HCT116 (cell line): Measurements from ENCODE around the gene BDKRB1. TPM values are rescaled to one million over a fixed set of nuclear protein-coding genes. Genes with fewer than 3 reads are reported as not detected.

Experiments used
- ATAC-seq: fragments of 200-7000 bp; cut with Tn5 transposase; 2 replicates; pipeline ENCODE4 v1.9.1; 2020; ENCODE audit warnings: mild to moderate bottlenecking, moderate library complexity
- BruUV-seq: library from RNA; stranded (reverse); fragments of 400-500 nt; replicated peaks from 2 replicates; lab custom pipeline; 2021; lab: Mats Ljungman, UMichigan
- CTCF ChIA-PET: fragments of 300-600 bp; sonication (Branson Sonifier 250); formaldehyde crosslinking; loops from one replicate; lab custom pipeline; 2021; ENCODE audit warnings: antibody characterized with exemption; lab: Charles Lee
- POLR2A ChIA-PET: fragments of 300-600, 350-600 bp; sonication (Branson Sonifier 250); formaldehyde crosslinking; loops from one replicate; lab custom pipeline; 2021; ENCODE audit warnings: antibody characterized with exemption; lab: Charles Lee
- RAD21 ChIA-PET, 2 experiments: fragments of 300-600 bp; sonication (Branson Sonifier 250); formaldehyde crosslinking; loops; one replicate each; lab custom pipeline; 2023; ENCODE audit warnings: low total read pairs in 2 of 2; ENCODE audit not compliant: uncharacterized antibody in 2 of 2, unreplicated experiment in 2 of 2, low non-redundant PET in 1 of 2; lab: Charles Lee
- DNase-seq: peaks from one replicate; pipeline ENCODE4 v3.0.0-alpha.2; 2010; ENCODE audit warnings: low read depth, low spot score
- H2AFZ ChIP-seq: fragments of 200-600 bp; shearing (Covaris generic), sonication (generic); 2 replicates; pipeline ENCODE4 v1.6.1; 2017; ENCODE audit warnings: low read depth, mixed run types, mixed read lengths, antibody characterized with exemption, low read length; ENCODE audit not compliant: poor library complexity, severe bottlenecking
- H3K27ac ChIP-seq: 2 replicates; pipeline ENCODE4 v1.5.1; 2012; ENCODE audit warnings: low read depth, low read length
- H3K27me3 ChIP-seq: fragments of 200-600 bp; sonication (generic); 2 replicates; pipeline ENCODE4 v1.6.1; 2016; ENCODE audit warnings: mixed run types, low read length, mixed read lengths; ENCODE audit not compliant: insufficient read depth
- H3K36me3 ChIP-seq, 2 experiments: fragments of 200-500 bp in 1 of 2; fragments of 200-600 bp in 1 of 2; sonication (Bioruptor generic) in 1 of 2; sonication (generic) in 1 of 2; 2 replicates each; pipeline versions ENCODE4 v1.5.1 to v1.6.1; 2014 to 2016; ENCODE audit warnings: low read length in 2 of 2, inconsistent platforms in 1 of 2, mixed read lengths in 1 of 2, mixed run types in 1 of 2; ENCODE audit not compliant: insufficient read depth in 2 of 2, control insufficient read depth in 1 of 2
- H3K4me1 ChIP-seq, 2 experiments: fragments of 200-600 bp in 1 of 2; sonication (generic) in 1 of 2; 2 replicates each; pipeline versions ENCODE4 v1.5.1 to v1.6.1; 2012 to 2017; ENCODE audit warnings: low read length in 2 of 2, inconsistent platforms in 1 of 2, mild to moderate bottlenecking in 1 of 2, mixed read lengths in 1 of 2, mixed run types in 1 of 2, moderate library complexity in 1 of 2; ENCODE audit not compliant: insufficient read depth in 2 of 2, control insufficient read depth in 1 of 2
- H3K4me2 ChIP-seq: fragments of 200-600 bp; sonication (generic); 2 replicates; pipeline ENCODE4 v1.6.1; 2017; ENCODE audit warnings: mixed run types, low read length, mixed read lengths
- H3K4me3 ChIP-seq, 2 experiments: fragments of 200-600 bp in 1 of 2; sonication (generic) in 1 of 2; replicated peaks in 1 of 2; 2 replicates each; pipeline ENCODE4 v1.5.1; 2011 to 2016; ENCODE audit warnings: low read length in 2 of 2, control low read depth in 1 of 2, low read depth in 1 of 2, mild to moderate bottlenecking in 1 of 2, mixed read lengths in 1 of 2, mixed run types in 1 of 2
- H3K79me2 ChIP-seq: fragments of 200-600 bp; sonication (generic); 2 replicates; pipeline ENCODE4 v1.6.1; 2017; ENCODE audit warnings: mild to moderate bottlenecking, mixed run types, low read length, moderate library complexity, mixed read lengths; ENCODE audit not compliant: insufficient read depth
- H3K9ac ChIP-seq: fragments of 200-600 bp; sonication (generic); 2 replicates; pipeline ENCODE4 v1.6.1; 2016; ENCODE audit warnings: low read length, mixed read lengths
- H3K9me2 ChIP-seq: fragments of 200-600 bp; sonication (generic), shearing (Covaris generic); 2 replicates; pipeline ENCODE4 v1.6.1; 2017; ENCODE audit warnings: mixed run types, mild to moderate bottlenecking, moderate library complexity; ENCODE audit not compliant: insufficient read depth
- H3K9me3 ChIP-seq, 2 experiments: fragments of 200-500 bp in 1 of 2; fragments of 200-600 bp in 1 of 2; sonication (Bioruptor generic) in 1 of 2; sonication (generic) in 1 of 2; 2 replicates each; pipeline ENCODE4 v1.6.1; 2014 to 2017; ENCODE audit warnings: low read length in 2 of 2, mixed read lengths in 2 of 2, inconsistent platforms in 1 of 2, low read depth in 1 of 2, mild to moderate bottlenecking in 1 of 2, mixed run types in 1 of 2, moderate library complexity in 1 of 2; ENCODE audit not compliant: control insufficient read depth in 1 of 2, insufficient read depth in 1 of 2
- H4K20me1 ChIP-seq: fragments of 200-600 bp; sonication (generic), shearing (Covaris generic); 2 replicates; pipeline ENCODE4 v1.6.1; 2017; ENCODE audit warnings: mixed run types, mild to moderate bottlenecking, moderate library complexity; ENCODE audit not compliant: insufficient read depth
- CEBPB ChIP-seq: IDR thresholded peaks from 2 replicates; pipeline ENCODE4 v1.6.1; 2012; ENCODE audit warnings: low read depth
- EGR1 ChIP-seq: IDR thresholded peaks from 2 replicates; pipeline ENCODE4 v1.6.1; 2012; ENCODE audit warnings: low read depth
- ELF1 ChIP-seq: IDR thresholded peaks from 2 replicates; pipeline ENCODE4 v1.6.1; 2012; ENCODE audit warnings: low read depth, borderline replicate concordance
- EZH2 ChIP-seq: fragments of 200-600 bp; sonication (generic); IDR thresholded peaks from 2 replicates; pipeline ENCODE4 v1.6.1; 2017; ENCODE audit warnings: antibody characterized with exemption, mixed run types
- EZH2phosphoT487 ChIP-seq: fragments of 200-600 bp; IDR thresholded peaks from 2 replicates; pipeline ENCODE4 v1.6.1; 2018; ENCODE audit warnings: antibody characterized with exemption, borderline replicate concordance
- FOSL1 ChIP-seq: IDR thresholded peaks from 2 replicates; pipeline ENCODE4 v1.6.1; 2012; ENCODE audit warnings: low read depth
- JUND ChIP-seq: IDR thresholded peaks from 2 replicates; pipeline ENCODE4 v1.6.1; 2012
- POLR2A ChIP-seq: IDR thresholded peaks from 2 replicates; pipeline ENCODE4 v1.7.0; 2011; ENCODE audit warnings: borderline replicate concordance; ENCODE audit not compliant: insufficient read depth, insufficient read length; ENCODE audit errors: extremely low read depth
- POLR2AphosphoS5 ChIP-seq: IDR thresholded peaks from 2 replicates; pipeline ENCODE4 v1.6.1; 2011; ENCODE audit warnings: mild to moderate bottlenecking, low read depth, low read length, moderate library complexity
- SP1 ChIP-seq: IDR thresholded peaks from 2 replicates; pipeline ENCODE4 v1.6.1; 2012; ENCODE audit warnings: low read depth
- TCF7L2 ChIP-seq: IDR thresholded peaks from 2 replicates; pipeline ENCODE4 v1.7.0; 2011; ENCODE audit warnings: borderline replicate concordance, inconsistent platforms; ENCODE audit not compliant: insufficient read depth, insufficient read length; ENCODE audit errors: extremely low read depth
- YY1 ChIP-seq: IDR thresholded peaks from 2 replicates; pipeline ENCODE4 v1.6.1; 2011; ENCODE audit warnings: low read length, low read depth, moderate library complexity, mild to moderate bottlenecking; ENCODE audit not compliant: insufficient replicate concordance; ENCODE audit errors: extremely low read depth
- ZFX ChIP-seq: fragments of 450-650 bp; IDR thresholded peaks from 2 replicates; pipeline ENCODE4 v1.6.1; 2017
- ZNF274 ChIP-seq: fragments of 200-500 bp; sonication (Bioruptor generic); IDR thresholded peaks from 2 replicates; pipeline ENCODE4 v1.6.1; 2014; ENCODE audit warnings: mild to moderate bottlenecking, low read depth, low read length, inconsistent platforms
- intact Hi-C: fragments of 100-400 bp; cut with micrococcal nuclease; formaldehyde crosslinking; loops from 2 replicates; pipeline ENCODE4 v1.10.0; 2022
- total RNA-seq: library from RNA; stranded (reverse); gene quantifications from one replicate; pipeline ENCODE4 v1.2.1, GENCODE V29; 2021; ENCODE audit not compliant: unreplicated experiment
- TF ChIP-seq, protein P1 (sequence below), 3 experiments: fragments of 200-600 bp in 1 of 3; sonication (generic) in 1 of 3; IDR thresholded peaks in 2 of 3; conservative IDR thresholded peaks in 1 of 3; 2 replicates each; pipeline ENCODE4 v1.5.1; 2012 to 2017; ENCODE audit warnings: low read depth in 2 of 3, low read length in 2 of 3, antibody characterized with exemption in 1 of 3, borderline replicate concordance in 1 of 3, control low read depth in 1 of 3, mild to moderate bottlenecking in 1 of 3, mixed read lengths in 1 of 3, mixed run types in 1 of 3, moderate library complexity in 1 of 3; ENCODE audit not compliant: insufficient read depth in 1 of 3
- TF ChIP-seq, protein P2 (sequence below): IDR thresholded peaks from 2 replicates; pipeline ENCODE4 v1.6.1; 2011; ENCODE audit warnings: mild to moderate bottlenecking, low read length, moderate library complexity; ENCODE audit not compliant: insufficient replicate concordance; ENCODE audit errors: extremely low read depth
- TF ChIP-seq, protein P3 (sequence below): IDR thresholded peaks from 2 replicates; pipeline ENCODE4 v1.6.1; 2012

BDKRB1 gene
- total RNA-seq, 1 experiment from 2014 or later: not detected

DNA sequence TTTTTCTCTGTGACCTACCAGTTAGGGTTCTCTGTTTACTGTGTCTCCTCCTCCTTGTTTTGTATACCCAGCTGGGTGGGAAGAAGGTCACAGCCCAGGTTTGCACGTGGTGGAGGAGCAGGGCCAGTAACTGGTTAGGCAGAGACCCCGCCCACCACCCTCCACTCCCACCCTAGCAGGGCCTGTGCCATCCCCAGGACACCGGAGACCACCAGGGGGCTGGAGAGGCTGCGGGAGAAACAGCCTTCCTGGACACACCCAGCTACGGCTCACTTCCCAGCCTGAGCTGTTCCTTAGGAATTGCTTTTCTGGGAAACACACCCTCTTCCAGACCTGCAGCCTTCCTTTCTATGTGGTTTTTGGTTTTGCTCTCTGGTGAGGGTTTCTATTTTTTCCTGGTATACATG lies 30.3 kb upstream of the BDKRB1 start:
- no peaks in the 10 kb centered on the region for H3K9me3 ChIP-seq
- H3K4me2 ChIP-seq: no peak overlapping the region
- H3K27me3 ChIP-seq: no peaks in the 10 kb centered on the region
- peak; percentile 74 for ATAC-seq
- no peak overlapping the region for H3K4me3 ChIP-seq
- RAD21 ChIA-PET: no interaction called here
- intact Hi-C loops: no loop called here
- POLR2A ChIA-PET: no interaction called here
- DNase-seq: no peak
- H3K9me2 ChIP-seq: no peaks in the 10 kb centered on the region
- CTCF ChIA-PET: interaction anchor here (1.2 kb wide), 1 partner anchor 9 kb away, joined by 3 read pairs; no protein-coding TSS in a partner anchor
- no peaks in the 10 kb centered on the region for H3K36me3 ChIP-seq
- H4K20me1 ChIP-seq: no peaks in the 10 kb centered on the region
- TF ChIP-seq, protein P1, sequence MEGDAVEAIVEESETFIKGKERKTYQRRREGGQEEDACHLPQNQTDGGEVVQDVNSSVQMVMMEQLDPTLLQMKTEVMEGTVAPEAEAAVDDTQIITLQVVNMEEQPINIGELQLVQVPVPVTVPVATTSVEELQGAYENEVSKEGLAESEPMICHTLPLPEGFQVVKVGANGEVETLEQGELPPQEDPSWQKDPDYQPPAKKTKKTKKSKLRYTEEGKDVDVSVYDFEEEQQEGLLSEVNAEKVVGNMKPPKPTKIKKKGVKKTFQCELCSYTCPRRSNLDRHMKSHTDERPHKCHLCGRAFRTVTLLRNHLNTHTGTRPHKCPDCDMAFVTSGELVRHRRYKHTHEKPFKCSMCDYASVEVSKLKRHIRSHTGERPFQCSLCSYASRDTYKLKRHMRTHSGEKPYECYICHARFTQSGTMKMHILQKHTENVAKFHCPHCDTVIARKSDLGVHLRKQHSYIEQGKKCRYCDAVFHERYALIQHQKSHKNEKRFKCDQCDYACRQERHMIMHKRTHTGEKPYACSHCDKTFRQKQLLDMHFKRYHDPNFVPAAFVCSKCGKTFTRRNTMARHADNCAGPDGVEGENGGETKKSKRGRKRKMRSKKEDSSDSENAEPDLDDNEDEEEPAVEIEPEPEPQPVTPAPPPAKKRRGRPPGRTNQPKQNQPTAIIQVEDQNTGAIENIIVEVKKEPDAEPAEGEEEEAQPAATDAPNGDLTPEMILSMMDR (IDR thresholded peaks at IDR 0.05 in 2 of 3, conservative IDR thresholded peaks at IDR 0.05 in 1 of 3; ENCODE audit: borderline replicate concordance in 1 of 3, insufficient read depth in 1 of 3, low read depth in 2 of 3, low read length in 2 of 3): peak in 1 of 3 experiments; percentile 14; a peak in 1 of 6 replicates
- no peak for TF ChIP-seq ZNF274
- peaks cover 0 to 3% of the 10 kb centered on the region in 2 experiments; a peak in 1 of 4 replicates for H3K4me1 ChIP-seq
- no peak overlapping the region for H3K27ac ChIP-seq
- H3K9ac ChIP-seq: no peak overlapping the region
- BruUV-seq: no TSS peak
- no peaks in the 10 kb centered on the region for H3K79me2 ChIP-seq
- H2AFZ ChIP-seq: no peak overlapping the region

DNA sequence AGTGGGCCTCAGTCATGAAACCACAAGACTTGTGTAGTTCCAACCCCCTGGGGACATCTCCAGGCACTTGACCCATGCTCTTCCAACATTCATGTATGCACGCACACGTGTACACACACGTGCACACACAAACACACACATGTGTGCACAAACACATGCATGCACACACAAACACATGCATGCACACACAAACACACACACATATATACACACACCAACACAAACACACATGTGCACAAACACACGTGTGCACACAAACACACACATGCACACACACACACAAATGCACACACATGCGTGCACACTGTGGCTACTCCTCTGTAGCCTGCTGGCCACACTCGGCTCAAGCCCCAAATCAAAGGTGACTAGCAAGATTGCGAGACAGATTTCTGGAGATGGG lies 28.6 kb upstream of the BDKRB1 start:
- intact Hi-C loops: no loop called here
- H3K4me3 ChIP-seq: no peak overlapping the region
- H2AFZ ChIP-seq: no peak overlapping the region
- DNase-seq (no peak), ATAC-seq (no peak)
- H3K9ac ChIP-seq: no peak overlapping the region
- TF ChIP-seq POLR2AphosphoS5 (no peak), EZH2phosphoT487 (no peak), EZH2 (no peak), ELF1 (no peak), YY1 (no peak), FOSL1 (no peak), EGR1 (no peak), ZFX (no peak), ZNF274 (no peak), SP1 (no peak), CEBPB (no peak), POLR2A (no peak), TCF7L2 (no peak), JUND (no peak)
- TF ChIP-seq, protein P2, sequence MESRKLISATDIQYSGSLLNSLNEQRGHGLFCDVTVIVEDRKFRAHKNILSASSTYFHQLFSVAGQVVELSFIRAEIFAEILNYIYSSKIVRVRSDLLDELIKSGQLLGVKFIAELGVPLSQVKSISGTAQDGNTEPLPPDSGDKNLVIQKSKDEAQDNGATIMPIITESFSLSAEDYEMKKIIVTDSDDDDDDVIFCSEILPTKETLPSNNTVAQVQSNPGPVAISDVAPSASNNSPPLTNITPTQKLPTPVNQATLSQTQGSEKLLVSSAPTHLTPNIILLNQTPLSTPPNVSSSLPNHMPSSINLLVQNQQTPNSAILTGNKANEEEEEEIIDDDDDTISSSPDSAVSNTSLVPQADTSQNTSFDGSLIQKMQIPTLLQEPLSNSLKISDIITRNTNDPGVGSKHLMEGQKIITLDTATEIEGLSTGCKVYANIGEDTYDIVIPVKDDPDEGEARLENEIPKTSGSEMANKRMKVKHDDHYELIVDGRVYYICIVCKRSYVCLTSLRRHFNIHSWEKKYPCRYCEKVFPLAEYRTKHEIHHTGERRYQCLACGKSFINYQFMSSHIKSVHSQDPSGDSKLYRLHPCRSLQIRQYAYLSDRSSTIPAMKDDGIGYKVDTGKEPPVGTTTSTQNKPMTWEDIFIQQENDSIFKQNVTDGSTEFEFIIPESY: no peak
- TF ChIP-seq, protein P3, sequence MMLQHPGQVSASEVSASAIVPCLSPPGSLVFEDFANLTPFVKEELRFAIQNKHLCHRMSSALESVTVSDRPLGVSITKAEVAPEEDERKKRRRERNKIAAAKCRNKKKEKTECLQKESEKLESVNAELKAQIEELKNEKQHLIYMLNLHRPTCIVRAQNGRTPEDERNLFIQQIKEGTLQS: no peak
- RAD21 ChIA-PET: no interaction called here
- H3K36me3 ChIP-seq: no peaks in the 10 kb centered on the region
- H3K27ac ChIP-seq: no peak overlapping the region
- H3K4me2 ChIP-seq: no peak overlapping the region
- CTCF ChIA-PET: no interaction called here
- POLR2A ChIA-PET: no interaction called here
- no peaks in the 10 kb centered on the region for H3K9me2 ChIP-seq
- H3K4me1 ChIP-seq: peaks cover 0 to 3% of the 10 kb centered on the region in 2 experiments; a peak in 1 of 4 replicates
- no peaks in the 10 kb centered on the region for H3K79me2 ChIP-seq
- BruUV-seq: no TSS peak
- H3K9me3 ChIP-seq: no peaks in the 10 kb centered on the region
- H3K27me3 ChIP-seq: no peaks in the 10 kb centered on the region
- H4K20me1 ChIP-seq: no peaks in the 10 kb centered on the region
